ENCODE measurements around the gene FGF14. TPM values are rescaled to one million over a fixed set of nuclear protein-coding genes. Genes with fewer than 3 reads are reported as not detected.
"Not testable (repeated sequence)": the region's sequence is repeated elsewhere in the genome, so short reads cannot be mapped to it uniquely, and the experiment has no call there.

The FGF14 gene
- total RNA-seq, 3 donors from 2014 or later, result under 0.01 to 0.29 (median under 0.01) TPM

GRCh38 chr13:102012299-102013293, 389.3 kb downstream of the FGF14 start:
- Histone ChIP-seq H3K9me3 (peaks cover 4 to 12% of the 10 kb centered on the region in 2 donors), H3K27me3 (no peaks in the 10 kb centered on the region), H3K36me3 (no peaks in the 10 kb centered on the region), H3K27ac (no peak overlapping the region), H3K4me1 (no peaks in the 10 kb centered on the region), H3K4me3 (no peak overlapping the region)
- no peak for DNase-seq (ENCODE audit: low spot score in 2 of 2)
- intact Hi-C loops (cut with DNase I; ENCODE audit: low total_unique reads), result no loop called here
- TF ChIP-seq POLR2AphosphoS5 (IDR thresholded peaks at IDR 0.05), result no peak
- TF ChIP-seq CTCF (IDR thresholded peaks at IDR 0.05), result no peak
- TF ChIP-seq POLR2A (IDR thresholded peaks at IDR 0.05), result no peak

GRCh38 chr13:102011455-102011854, 390.4 kb downstream of the FGF14 start:
- H3K27ac ChIP-seq; DNase-seq (ENCODE audit: low spot score in 2 of 2); intact Hi-C loops (cut with DNase I; ENCODE audit: low total_unique reads); H3K4me1 ChIP-seq; H3K9me3 ChIP-seq; H3K27me3 ChIP-seq; H3K36me3 ChIP-seq; H3K4me3 ChIP-seq: not testable (repeated sequence)

DNA sequence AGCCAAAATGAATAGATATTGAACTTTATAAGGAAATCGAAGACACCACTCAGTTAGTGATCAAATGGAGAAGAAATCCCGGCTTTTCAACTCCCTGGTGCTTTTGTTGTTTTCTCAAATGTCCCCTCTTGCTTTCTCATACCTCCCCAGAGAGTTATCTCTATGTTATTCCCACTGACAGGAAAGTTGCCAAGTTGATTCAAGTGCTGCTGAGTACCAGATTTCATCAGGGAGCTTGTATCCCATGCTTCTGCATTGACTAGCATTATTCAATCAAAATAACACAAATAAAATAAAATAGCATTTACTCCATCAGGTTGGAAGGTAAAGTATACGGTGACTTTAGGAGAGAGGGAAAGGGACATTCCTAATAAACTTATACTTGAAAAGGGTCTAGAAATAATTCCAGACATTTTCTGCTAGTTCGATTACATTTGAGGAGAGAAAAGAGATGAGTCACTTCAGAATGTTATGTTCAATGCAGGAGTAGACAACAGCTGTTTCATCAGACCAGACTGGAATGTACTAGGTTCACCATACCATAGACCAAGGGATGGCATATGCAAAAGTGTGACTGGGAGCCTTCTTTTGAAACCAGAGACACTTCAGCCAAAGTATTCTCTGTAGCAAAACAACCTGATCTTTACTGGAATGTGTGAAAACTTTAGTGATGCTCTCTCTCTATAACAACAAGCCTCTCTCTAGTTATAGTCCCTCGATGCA, 397.8 kb downstream of the FGF14 start:
- Histone ChIP-seq H3K27me3 (no peaks in the 10 kb centered on the region), H3K36me3 (no peaks in the 10 kb centered on the region), H3K4me3 (no peak overlapping the region), H3K9me3 (no peaks in the 10 kb centered on the region), H3K4me1 (no peaks in the 10 kb centered on the region), H3K27ac (no peak overlapping the region)
- intact Hi-C loops (cut with DNase I; ENCODE audit: low total_unique reads), result no loop called here
- TF ChIP-seq POLR2A (IDR thresholded peaks at IDR 0.05) (no peak), CTCF (IDR thresholded peaks at IDR 0.05) (no peak), POLR2AphosphoS5 (IDR thresholded peaks at IDR 0.05) (no peak)
- DNase-seq (ENCODE audit: low spot score in 2 of 2), result no peak

GRCh38 chr13:102002287-102002686, 399.6 kb downstream of the FGF14 start:
- H3K27me3 ChIP-seq, result no peaks in the 10 kb centered on the region
- intact Hi-C loops (cut with DNase I; ENCODE audit: low total_unique reads), result no loop called here
- no peaks in the 10 kb centered on the region for H3K9me3 ChIP-seq
- H3K4me1 ChIP-seq, result no peaks in the 10 kb centered on the region
- H3K27ac ChIP-seq, result no peak overlapping the region
- H3K4me3 ChIP-seq, result no peak overlapping the region
- DNase-seq (ENCODE audit: low spot score in 2 of 2), result no peak
- H3K36me3 ChIP-seq, result no peaks in the 10 kb centered on the region
- TF ChIP-seq CTCF (IDR thresholded peaks at IDR 0.05), result no peak
- TF ChIP-seq POLR2A (IDR thresholded peaks at IDR 0.05), result no peak
- no peak for TF ChIP-seq POLR2AphosphoS5 (IDR thresholded peaks at IDR 0.05)

- intact Hi-C loops (cut with DNase I; ENCODE audit: low total_unique reads), result no loop called here
- no peak overlapping the region for H3K4me3 ChIP-seq
- no peaks in the 10 kb centered on the region for H3K36me3 ChIP-seq
- no peaks in the 10 kb centered on the region for H3K27me3 ChIP-seq
- no peaks in the 10 kb centered on the region for H3K9me3 ChIP-seq
- no peaks in the 10 kb centered on the region for H3K4me1 ChIP-seq
- DNase-seq (ENCODE audit: low spot score in 2 of 2), result no peak
- no peak overlapping the region for H3K27ac ChIP-seq
- TF ChIP-seq POLR2AphosphoS5 (IDR thresholded peaks at IDR 0.05), result no peak
- TF ChIP-seq CTCF (IDR thresholded peaks at IDR 0.05), result no peak
- no peak for TF ChIP-seq POLR2A (IDR thresholded peaks at IDR 0.05)
Observed at GRCh38 chr13:102000764-102001163, 401.1 kb downstream of the FGF14 start.
